CD4-positive, alpha-beta T cell treated with Interleukin-15 for 4 hours (primary cell): Measurements from ENCODE around the gene TTYH3.

ENCODE experiments used
- DNase-seq: peaks from one replicate; pipeline ENCODE4 v3.0.0-alpha.2; 2020; ENCODE audit warnings: low spot score

Gene TTYH3

GRCh38 chr7:2708547-2709310 is 76.9 kb downstream of the TTYH3 start:
- no peak for DNase-seq

- DNase-seq, result peak; percentile 75
Measured at GRCh38 chr7:2709553-2710285, 77.9 kb downstream of the TTYH3 start.

- DNase-seq, result peak; percentile 62
Measured at GRCh38 chr7:2710286-2710655, 78.5 kb downstream of the TTYH3 start.

- peak; percentile 47 for DNase-seq
Measured at GRCh38 chr7:2710901-2711551, 79.2 kb downstream of the TTYH3 start.

GRCh38 chr7:2711895-2712675 is 80.3 kb downstream of the TTYH3 start:
- no peak for DNase-seq

GRCh38 chr7:2713370-2713769 is 81.6 kb downstream of the TTYH3 start:
- no peak for DNase-seq

GRCh38 chr7:2713978-2714377 is 82.2 kb downstream of the TTYH3 start:
- DNase-seq, result no peak
